GM10266 (cell line): ENCODE data around the gene DNMT3A.
A peak's percentile ranks its signal among the peaks of the same experiment; 100 is the strongest.

Source experiments
- DNase-seq: peaks from one replicate; pipeline ENCODE4 v3.0.0; 2012; ENCODE audit errors: extremely low spot score
- TF ChIP-seq, protein P1 (sequence below): IDR thresholded peaks from 2 replicates; pipeline ENCODE4 v1.5.1; 2012; ENCODE audit warnings: mild to moderate bottlenecking, low read depth; ENCODE audit not compliant: control insufficient read depth, insufficient read depth; ENCODE audit errors: missing control alignments

DNMT3A gene

DNA sequence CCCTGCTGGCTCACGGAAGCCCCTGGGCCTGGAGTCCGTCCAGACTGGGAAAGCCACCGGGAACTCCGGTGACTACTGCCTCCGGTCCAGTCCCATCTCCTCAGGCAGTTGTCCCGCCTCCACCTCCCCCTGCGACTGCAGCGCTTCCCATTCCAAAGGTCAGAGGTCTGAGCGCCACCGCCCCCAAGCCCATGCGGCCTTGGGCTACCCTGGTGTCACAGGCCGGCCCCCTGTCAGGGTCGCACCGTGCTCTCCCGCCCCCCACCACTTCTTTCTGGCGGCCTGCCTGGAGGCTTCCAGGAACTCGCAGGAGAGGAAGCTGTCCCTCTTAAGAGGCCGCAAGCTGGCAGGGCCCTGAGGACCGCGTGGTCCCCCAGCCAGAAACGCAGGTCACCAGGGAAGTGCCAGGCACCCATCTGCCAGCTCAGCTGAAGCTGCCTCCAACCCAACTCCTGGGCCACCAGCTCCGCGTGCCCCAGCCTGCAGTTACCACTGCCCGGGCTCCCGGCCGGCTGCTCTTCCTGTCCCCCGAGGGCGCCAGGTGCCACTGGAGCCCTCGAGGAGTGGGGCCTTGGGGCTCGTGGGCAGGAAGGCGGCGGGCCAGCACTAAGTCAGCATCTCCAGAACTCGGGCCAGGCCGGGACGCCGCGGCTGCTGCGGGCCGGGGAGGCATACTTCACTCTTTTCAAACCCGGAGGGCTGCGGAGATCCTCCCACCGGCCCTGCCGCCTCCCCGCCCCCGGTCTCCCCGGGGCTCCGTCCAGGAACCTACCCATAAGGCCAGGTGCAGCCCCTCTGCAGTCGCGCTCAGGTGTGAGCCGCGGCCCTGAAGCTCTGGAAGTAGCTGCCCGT lies 90.1 kb downstream of the DNMT3A start:
- DNase-seq: peak; percentile 88
- TF ChIP-seq, protein P1, sequence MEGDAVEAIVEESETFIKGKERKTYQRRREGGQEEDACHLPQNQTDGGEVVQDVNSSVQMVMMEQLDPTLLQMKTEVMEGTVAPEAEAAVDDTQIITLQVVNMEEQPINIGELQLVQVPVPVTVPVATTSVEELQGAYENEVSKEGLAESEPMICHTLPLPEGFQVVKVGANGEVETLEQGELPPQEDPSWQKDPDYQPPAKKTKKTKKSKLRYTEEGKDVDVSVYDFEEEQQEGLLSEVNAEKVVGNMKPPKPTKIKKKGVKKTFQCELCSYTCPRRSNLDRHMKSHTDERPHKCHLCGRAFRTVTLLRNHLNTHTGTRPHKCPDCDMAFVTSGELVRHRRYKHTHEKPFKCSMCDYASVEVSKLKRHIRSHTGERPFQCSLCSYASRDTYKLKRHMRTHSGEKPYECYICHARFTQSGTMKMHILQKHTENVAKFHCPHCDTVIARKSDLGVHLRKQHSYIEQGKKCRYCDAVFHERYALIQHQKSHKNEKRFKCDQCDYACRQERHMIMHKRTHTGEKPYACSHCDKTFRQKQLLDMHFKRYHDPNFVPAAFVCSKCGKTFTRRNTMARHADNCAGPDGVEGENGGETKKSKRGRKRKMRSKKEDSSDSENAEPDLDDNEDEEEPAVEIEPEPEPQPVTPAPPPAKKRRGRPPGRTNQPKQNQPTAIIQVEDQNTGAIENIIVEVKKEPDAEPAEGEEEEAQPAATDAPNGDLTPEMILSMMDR: no peak

DNA sequence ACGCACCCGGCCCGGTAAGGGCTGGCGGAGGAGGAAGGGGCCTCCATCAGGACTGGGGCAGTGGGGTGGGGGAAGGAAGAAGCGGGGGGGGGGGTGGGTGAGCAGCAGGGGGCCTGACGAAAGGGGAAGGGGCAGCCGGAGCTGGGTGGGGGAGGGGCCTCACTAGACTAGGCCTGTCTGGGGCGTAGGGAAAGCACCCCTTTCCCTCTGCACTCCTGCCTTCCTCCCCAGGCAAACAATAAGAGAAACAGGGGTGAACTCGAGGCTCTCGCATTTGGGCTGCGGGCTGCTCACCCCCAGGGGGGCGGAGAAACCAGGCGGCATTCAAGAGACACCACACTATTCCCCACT lies 90.7 kb downstream of the DNMT3A start:
- TF ChIP-seq, protein P1: no peak
- peak; percentile 66 for DNase-seq

DNA sequence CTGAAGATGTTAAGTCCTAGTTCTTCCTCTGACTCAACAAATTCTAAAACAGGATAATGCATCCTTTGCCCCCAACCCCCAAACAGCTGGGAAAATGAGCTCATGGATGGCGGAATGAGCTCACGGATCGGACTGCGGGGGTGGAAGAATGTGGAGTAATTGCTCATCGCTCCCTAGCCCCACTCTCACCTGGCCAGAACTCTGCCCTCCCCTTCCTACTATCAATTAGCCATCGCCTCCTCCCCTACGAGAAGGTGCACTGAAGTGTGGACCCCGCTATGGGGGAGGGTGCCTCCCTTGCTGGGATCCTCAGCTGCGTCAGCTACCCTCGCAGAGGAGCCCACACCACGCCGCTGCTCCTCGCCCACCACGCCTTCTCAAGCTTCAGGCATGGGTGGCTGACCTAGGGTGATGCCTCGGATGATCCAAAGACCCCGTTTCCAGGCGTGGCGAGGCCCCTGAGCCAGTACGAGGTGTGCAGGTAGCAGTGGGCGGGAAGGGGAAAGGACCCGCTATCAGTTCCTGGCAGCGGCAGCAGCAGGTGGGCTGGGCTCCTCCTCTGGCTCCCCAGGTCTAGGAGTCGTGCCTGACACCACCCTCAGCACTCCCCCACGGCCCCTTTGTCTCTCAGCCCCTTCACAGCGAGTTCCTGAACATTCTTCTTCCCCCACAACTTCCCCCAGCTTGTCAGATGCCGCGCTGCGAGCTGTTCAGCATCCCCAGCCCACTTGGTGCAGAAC lies 91.2 kb downstream of the DNMT3A start:
- no peak for DNase-seq
- TF ChIP-seq, protein P1: no peak

DNA sequence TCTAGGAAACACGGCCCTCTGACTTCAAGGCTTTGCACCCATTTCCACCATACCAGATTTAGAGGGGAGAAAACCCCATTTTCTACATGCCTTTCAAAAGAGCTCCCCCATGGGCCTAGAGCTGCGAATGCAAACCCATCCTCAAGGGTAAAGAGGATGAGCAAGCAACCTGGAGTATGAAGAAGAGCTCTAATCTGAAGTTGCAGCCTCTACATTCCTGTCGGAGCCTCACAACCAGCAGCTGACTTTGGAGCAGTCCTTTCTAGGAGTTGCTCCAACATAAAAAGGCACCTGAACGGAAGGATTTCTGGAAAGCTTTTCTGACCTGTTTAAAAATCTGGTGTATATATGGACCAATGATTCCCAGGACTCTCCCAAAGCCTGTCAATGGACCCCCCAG lies 91.9 kb downstream of the DNMT3A start:
- TF ChIP-seq, protein P1: no peak
- no peak for DNase-seq

DNA sequence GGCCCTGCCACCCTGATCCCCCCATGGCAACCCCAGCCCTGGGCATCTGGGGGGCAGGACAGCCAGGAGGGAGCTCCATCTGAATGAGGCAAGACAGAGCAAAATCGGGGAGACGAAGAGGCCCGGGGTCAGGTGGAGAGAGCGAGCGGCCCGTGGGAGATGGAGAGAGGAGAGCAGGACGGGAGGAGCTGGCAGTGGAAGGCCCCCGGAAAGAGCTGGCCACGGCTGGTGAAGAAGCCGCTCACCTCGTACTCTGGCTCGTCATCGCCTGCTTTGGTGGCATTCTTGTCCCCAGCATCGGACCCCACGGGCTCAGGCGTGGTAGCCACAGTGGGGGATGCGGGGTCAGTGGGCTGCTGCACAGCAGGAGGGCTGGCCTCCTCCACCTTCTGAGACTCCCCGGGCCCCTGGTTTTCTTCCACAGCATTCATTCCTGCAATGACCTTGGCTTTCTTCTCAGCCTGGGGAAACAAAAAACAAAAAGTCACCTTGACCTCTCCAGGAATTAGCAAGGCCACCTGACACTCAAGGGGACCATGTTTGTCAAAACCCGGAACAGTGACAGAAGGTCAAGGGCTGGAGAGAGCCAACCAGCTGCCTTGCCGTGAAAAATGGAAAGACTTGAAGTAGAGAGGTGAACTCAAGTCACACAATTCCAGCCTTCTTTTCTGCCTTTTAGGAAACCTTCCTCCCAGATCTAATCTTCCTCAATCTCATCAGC lies 93.8 kb downstream of the DNMT3A start:
- TF ChIP-seq, protein P1: no peak
- DNase-seq: no peak

DNA sequence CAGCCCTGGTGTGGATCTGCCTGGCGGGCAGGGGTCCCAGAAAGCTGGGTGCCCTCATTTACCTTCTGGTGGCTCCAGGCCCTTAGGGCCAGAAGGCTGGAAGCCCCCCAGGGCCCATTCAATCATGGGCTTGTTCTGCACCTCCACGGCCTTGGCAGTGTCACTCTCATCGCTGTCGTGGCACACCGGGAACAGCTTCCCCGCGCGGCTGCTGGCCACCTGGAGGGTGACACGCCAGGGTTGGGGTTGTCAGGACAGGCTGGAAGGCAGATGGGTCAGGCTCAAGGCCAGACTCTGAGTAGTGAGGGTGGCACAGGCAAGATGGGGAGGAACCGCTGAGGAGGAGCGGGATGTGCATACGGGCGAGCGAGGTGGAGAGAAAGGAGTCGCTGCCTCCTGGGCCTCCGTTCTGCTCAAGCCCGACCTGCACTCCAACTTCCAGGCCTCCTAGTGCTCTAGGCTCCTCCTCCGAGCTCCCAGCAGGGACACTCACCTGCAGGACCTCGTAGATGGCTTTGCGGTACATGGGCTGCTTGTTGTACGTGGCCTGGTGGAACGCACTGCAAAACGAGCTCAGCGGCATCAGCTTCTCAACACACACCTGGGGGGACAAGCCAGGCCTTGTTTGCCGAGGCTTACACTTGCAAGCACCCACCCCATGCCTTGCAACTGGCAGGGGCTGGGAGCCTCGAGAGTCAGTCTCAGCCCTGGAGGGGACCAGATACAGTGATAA lies 95.0 kb downstream of the DNMT3A start:
- no peak for DNase-seq
- TF ChIP-seq, protein P1: no peak
